ENCODE results near the gene USP40.

The USP40 gene

GRCh38 chr2:233438573-233439147 lies 127.9 kb downstream of the USP40 start:
- no peak for DNase-seq (ENCODE audit: low read depth)
- TF ChIP-seq CTCF (conservative IDR thresholded peaks at IDR 0.05; ENCODE audit: low read depth, low read length) = no peak
- H3K4me3 ChIP-seq (ENCODE audit: low read length) = no peak overlapping the region

- DNase-seq (ENCODE audit: low read depth) = no peak
- no peak for TF ChIP-seq CTCF (conservative IDR thresholded peaks at IDR 0.05; ENCODE audit: low read depth, low read length)
Measured at GRCh38 chr2:233437439-233437955, 129.1 kb downstream of the USP40 start.

GRCh38 chr2:233436691-233437438 lies 129.7 kb downstream of the USP40 start:
- no peak for TF ChIP-seq CTCF (conservative IDR thresholded peaks at IDR 0.05; ENCODE audit: low read depth, low read length)
- no peak for DNase-seq (ENCODE audit: low read depth)
- no peak overlapping the region for H3K4me3 ChIP-seq (ENCODE audit: low read length)

More at GRCh38 chr2:233437439-233437955, 129.1 kb downstream of the USP40 start:
- H3K4me3 ChIP-seq (ENCODE audit: low read length) = no peak overlapping the region

- H3K4me3 ChIP-seq (ENCODE audit: low read length) = no peak overlapping the region
- no peak for TF ChIP-seq CTCF (conservative IDR thresholded peaks at IDR 0.05; ENCODE audit: low read depth, low read length)
- no peak for DNase-seq (ENCODE audit: low read depth)
Measured at GRCh38 chr2:233436191-233436581, 130.4 kb downstream of the USP40 start.

- no peak for DNase-seq (ENCODE audit: low read depth)
- TF ChIP-seq CTCF (conservative IDR thresholded peaks at IDR 0.05; ENCODE audit: low read depth, low read length) = no peak
- no peak overlapping the region for H3K4me3 ChIP-seq (ENCODE audit: low read length)
Measured at GRCh38 chr2:233435436-233436190, 131.0 kb downstream of the USP40 start.

GRCh38 chr2:233434666-233435330 lies 131.8 kb downstream of the USP40 start:
- TF ChIP-seq CTCF (conservative IDR thresholded peaks at IDR 0.05; ENCODE audit: low read depth, low read length) = no peak
- DNase-seq (ENCODE audit: low read depth) = no peak

More at GRCh38 chr2:233434666-233435330, 131.8 kb downstream of the USP40 start:
- no peak overlapping the region for H3K4me3 ChIP-seq (ENCODE audit: low read length)

Measured in retinal pigment epithelial cell (primary cell).